WTC11 (cell line): Measurements from ENCODE around the gene OR3A1. TPM values are rescaled to one million over a fixed set of nuclear protein-coding genes. Genes with fewer than 3 reads are reported as not detected.

Experiments used
- ATAC-seq: fragments of 200-7000 bp; cut with Tn5 transposase; 2 replicates; pipeline ENCODE4 v1.10.0; 2021; ENCODE audit warnings: mild to moderate bottlenecking, moderate library complexity
- CTCF ChIA-PET: fragments of 300-600 bp; sonication (Branson Sonifier 250); formaldehyde crosslinking; loops from one replicate; lab custom pipeline; 2021; ENCODE audit warnings: antibody characterized with exemption; lab: Charles Lee
- POLR2A ChIA-PET: fragments of 350-600 bp; sonication (Branson Sonifier 250); formaldehyde crosslinking; loops from one replicate; lab custom pipeline; 2021; ENCODE audit warnings: antibody characterized with exemption; lab: Charles Lee
- DNase-seq: peaks from one replicate; pipeline ENCODE4 v3.0.0; 2021; ENCODE audit warnings: low spot score
- H3K27ac Mint-ChIP-seq: 2 replicates; pipeline ENCODE4 v1.8.0; 2021; ENCODE audit warnings: mixed read lengths
- H3K27me3 Mint-ChIP-seq: 2 replicates; pipeline ENCODE4 v1.8.0; 2021; ENCODE audit warnings: low read depth, mild to moderate bottlenecking, moderate library complexity, mixed read lengths
- H3K36me3 Mint-ChIP-seq: 2 replicates; pipeline ENCODE4 v1.8.0; 2021; ENCODE audit warnings: mixed read lengths
- H3K4me1 Mint-ChIP-seq: 2 replicates; pipeline ENCODE4 v1.8.0; 2022; ENCODE audit warnings: mixed read lengths
- H3K4me3 Mint-ChIP-seq: 2 replicates; pipeline ENCODE4 v1.8.0; 2021; ENCODE audit warnings: mild to moderate bottlenecking, moderate library complexity, mixed read lengths
- H3K9me3 Mint-ChIP-seq: 2 replicates; pipeline ENCODE4 v1.8.0; 2021; ENCODE audit warnings: mixed read lengths
- ARID4B ChIP-seq: sonication (generic); formaldehyde crosslinking; IDR thresholded peaks from 2 replicates; pipeline ENCODE4 v1.8.0; 2023; ENCODE audit warnings: missing genetic modification reagents, mild to moderate bottlenecking, borderline replicate concordance
- ATF3 ChIP-seq: sonication (generic); formaldehyde crosslinking; conservative IDR thresholded peaks from 2 replicates; pipeline ENCODE4 v1.8.1; 2022; ENCODE audit warnings: mild to moderate bottlenecking, missing genetic modification reagents
- CBFB ChIP-seq: sonication (generic); formaldehyde crosslinking; IDR thresholded peaks from 2 replicates; pipeline ENCODE4 v1.8.1; 2022; ENCODE audit warnings: mild to moderate bottlenecking, low read depth, missing genetic modification reagents
- CREM ChIP-seq: sonication (generic); formaldehyde crosslinking; IDR thresholded peaks from 2 replicates; pipeline ENCODE4 v1.8.1; 2022; ENCODE audit warnings: mild to moderate bottlenecking, missing genetic modification reagents, moderate library complexity
- ESRRA ChIP-seq: sonication (generic); formaldehyde crosslinking; IDR thresholded peaks from 2 replicates; pipeline ENCODE4 v1.8.1; 2022; ENCODE audit warnings: mild to moderate bottlenecking, missing genetic modification reagents, borderline replicate concordance
- GRHL2 ChIP-seq: fragments of 250-450 bp; sonication (Bioruptor Pico); IDR thresholded peaks from 2 replicates; pipeline ENCODE4 v1.8.0; 2022; ENCODE audit warnings: mild to moderate bottlenecking, moderate library complexity; ENCODE audit not compliant: insufficient replicate concordance, severe bottlenecking
- IRF1 ChIP-seq: sonication (generic); formaldehyde crosslinking; IDR thresholded peaks from 2 replicates; pipeline ENCODE4 v1.8.0; 2023; ENCODE audit warnings: missing genetic modification reagents
- NFE2L1 ChIP-seq: sonication (generic); formaldehyde crosslinking; IDR thresholded peaks from 2 replicates; pipeline ENCODE4 v1.8.1; 2023; ENCODE audit warnings: missing genetic modification reagents
- STAT6 ChIP-seq: sonication (generic); formaldehyde crosslinking; conservative IDR thresholded peaks from 2 replicates; pipeline ENCODE4 v1.8.1; 2023; ENCODE audit warnings: mild to moderate bottlenecking, low read depth, missing genetic modification reagents, moderate library complexity
- ZBTB43 ChIP-seq: sonication (generic); formaldehyde crosslinking; IDR thresholded peaks from 2 replicates; pipeline ENCODE4 v1.8.1; 2023; ENCODE audit warnings: mild to moderate bottlenecking, missing genetic modification reagents
- ZNF121 ChIP-seq: sonication (generic); formaldehyde crosslinking; IDR thresholded peaks from 2 replicates; pipeline ENCODE4 v1.8.0; 2023; ENCODE audit warnings: missing genetic modification reagents
- ZNF263 ChIP-seq: sonication (generic); formaldehyde crosslinking; IDR thresholded peaks from 2 replicates; pipeline ENCODE4 v1.8.1; 2022; ENCODE audit warnings: low read depth, mild to moderate bottlenecking, moderate library complexity, missing genetic modification reagents
- ZNF317 ChIP-seq: sonication (generic); formaldehyde crosslinking; IDR thresholded peaks from 2 replicates; pipeline ENCODE4 v1.8.1; 2023; ENCODE audit warnings: low read depth, mild to moderate bottlenecking, moderate library complexity, missing genetic modification reagents, borderline replicate concordance
- ZNF671 ChIP-seq: fragments of 250-450 bp; sonication (Bioruptor Pico); IDR thresholded peaks from 2 replicates; pipeline ENCODE4 v1.8.0; 2021; ENCODE audit warnings: mild to moderate bottlenecking
- total RNA-seq: library from RNA; stranded (reverse); gene quantifications from 3 replicates; pipeline ENCODE4 v1.2.3, GENCODE V29; 2021

The OR3A1 gene
- total RNA-seq, 1 experiment from 2014 or later: not detected

GRCh38 chr17:3335876-3336275 lies 37.7 kb upstream of the OR3A1 start:
- CTCF ChIA-PET: no interaction called here
- H3K27me3 Mint-ChIP-seq: peaks cover 20% of the 10 kb centered on the region

More at GRCh38 chr17:3335876-3336275, 37.7 kb upstream of the OR3A1 start:
- no peak overlapping the region for H3K4me3 Mint-ChIP-seq
- ATAC-seq: no peak
- no peaks in the 10 kb centered on the region for H3K4me1 Mint-ChIP-seq
- no peak overlapping the region for H3K27ac Mint-ChIP-seq
- POLR2A ChIA-PET: no interaction called here
- H3K36me3 Mint-ChIP-seq: peaks cover 16% of the 10 kb centered on the region
- TF ChIP-seq STAT6 (CRISPR knock-in tag) (no peak), ZNF317 (CRISPR knock-in tag) (no peak), CBFB (CRISPR knock-in tag) (no peak), ZNF263 (CRISPR knock-in tag) (no peak), IRF1 (CRISPR knock-in tag) (no peak), ESRRA (CRISPR knock-in tag) (no peak), ATF3 (CRISPR knock-in tag) (no peak), ZNF671 (CRISPR knock-in tag) (no peak), GRHL2 (CRISPR knock-in tag) (no peak), ARID4B (CRISPR knock-in tag) (no peak), CREM (CRISPR knock-in tag) (no peak), NFE2L1 (CRISPR knock-in tag) (no peak), ZNF121 (CRISPR knock-in tag) (no peak), ZBTB43 (CRISPR knock-in tag) (no peak)
- DNase-seq: no peak
- peaks cover 30% of the 10 kb centered on the region for H3K9me3 Mint-ChIP-seq
